NCI-H1930 (cell line): ENCODE data around the gene CHST11.
"Not testable (repeated sequence)": the region's sequence is repeated elsewhere in the genome, so short reads cannot be mapped to it uniquely, and the experiment has no call there.

ENCODE experiments used
- DNase-seq, 2 experiments: peaks; one replicate each; lab custom pipeline; 2025; lab: John Stamatoyannopoulos, UW

CHST11 gene

GRCh38 chr12:104565606-104566243 lies 109.0 kb downstream of the CHST11 start:
- DNase-seq, result no peak

DNA sequence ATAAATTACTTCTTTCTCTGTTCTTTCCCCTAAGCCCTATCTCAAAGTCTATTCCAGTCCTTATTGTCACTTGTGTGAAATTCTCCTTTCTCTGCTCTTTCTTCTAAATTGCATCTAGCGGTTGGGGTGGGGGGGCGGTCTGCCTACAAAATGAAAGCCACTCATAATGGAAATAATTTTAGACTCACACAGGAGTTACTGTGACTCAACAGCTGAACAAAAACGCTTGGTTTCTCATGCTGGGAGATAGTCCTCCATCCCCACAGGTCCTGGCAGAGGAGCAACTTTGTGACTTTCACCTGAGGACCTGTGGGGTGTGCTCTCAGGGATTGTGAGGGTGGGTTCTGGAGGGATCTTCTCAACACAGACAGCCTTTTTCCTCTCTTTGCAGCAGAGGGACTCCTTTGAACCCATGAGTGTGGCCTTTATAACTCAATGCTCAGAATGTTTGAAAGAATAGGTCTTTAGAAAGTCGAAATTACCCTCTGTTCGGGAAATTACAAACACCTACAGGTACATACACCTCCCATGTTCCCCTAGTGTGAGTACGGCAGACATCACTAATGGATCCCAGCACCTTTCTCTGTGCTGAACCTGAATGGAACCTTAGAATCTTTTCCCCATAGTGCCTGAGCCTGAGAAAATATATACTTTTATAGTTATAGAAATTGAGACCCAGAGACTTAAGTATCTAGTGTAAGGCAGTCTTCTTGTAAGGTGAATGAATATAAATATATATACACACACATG lies 109.7 kb downstream of the CHST11 start:
- no peak for DNase-seq

- DNase-seq, result no peak
These were observed 111.2 kb downstream of the CHST11 start for GRCh38 chr12:104567832-104568486.

DNA sequence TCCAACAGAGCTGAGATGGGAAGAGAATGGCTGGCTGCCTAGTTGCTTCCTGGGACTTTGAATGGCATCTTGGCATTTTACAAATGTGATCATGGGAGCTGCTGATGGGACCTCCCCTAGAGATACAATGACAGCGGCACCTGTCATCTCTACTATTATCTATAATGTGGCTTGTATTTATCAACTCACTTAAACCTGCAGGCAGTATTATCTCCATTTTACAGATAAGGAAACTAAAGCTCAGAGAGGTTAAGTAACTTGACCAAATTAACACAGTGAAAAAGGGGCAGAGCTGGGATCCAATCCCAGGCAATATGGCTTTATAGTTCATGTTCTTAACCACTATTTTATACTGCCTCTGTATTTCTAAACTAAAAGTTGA lies 111.7 kb downstream of the CHST11 start:
- DNase-seq, result no peak

DNA sequence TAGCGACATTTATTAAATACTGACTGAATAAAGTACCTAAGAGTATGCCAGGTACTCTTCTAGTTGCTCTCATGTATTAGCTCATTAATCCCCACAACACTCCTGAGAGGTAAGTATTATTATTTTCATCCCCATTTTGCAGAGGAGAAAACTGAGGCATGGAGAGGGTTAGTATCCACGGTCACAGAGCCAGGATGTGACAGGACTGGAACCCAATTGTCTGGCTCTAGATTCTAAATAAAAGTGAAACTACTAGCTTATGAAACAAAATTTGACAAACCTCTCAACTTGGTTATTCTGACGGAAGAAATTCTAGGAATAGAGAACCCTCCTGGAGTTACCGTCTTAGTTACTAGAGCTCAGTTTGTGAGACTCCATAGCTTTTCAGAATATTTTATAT lies 112.2 kb downstream of the CHST11 start:
- DNase-seq, result no peak

- DNase-seq, result no peak
These were observed 112.8 kb downstream of the CHST11 start for GRCh38 chr12:104569346-104570173.

GRCh38 chr12:104570174-104570907 lies 113.6 kb downstream of the CHST11 start:
- no peak for DNase-seq

DNA sequence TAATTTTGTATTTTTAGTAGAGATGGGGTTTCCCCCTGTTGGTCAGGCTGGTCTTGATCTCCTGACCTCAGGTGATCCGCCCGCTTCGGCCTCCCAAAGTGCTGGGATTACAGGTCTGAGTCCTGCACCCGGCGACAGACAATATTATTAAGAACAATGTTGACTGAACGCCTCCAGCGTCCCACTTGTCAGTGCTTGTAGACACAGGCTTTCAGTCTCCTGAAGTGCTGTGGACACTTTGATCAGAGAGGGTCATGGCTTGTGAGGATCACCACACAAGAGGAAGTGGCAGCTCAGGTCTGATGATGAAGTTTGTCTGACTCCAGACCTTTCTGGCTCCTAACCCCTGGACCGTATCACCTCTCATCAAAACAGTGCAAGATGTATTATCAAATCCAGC lies 114.6 kb downstream of the CHST11 start:
- no peak for DNase-seq

GRCh38 chr12:104574353-104574752 lies 117.6 kb downstream of the CHST11 start:
- not testable (repeated sequence) for DNase-seq

DNA sequence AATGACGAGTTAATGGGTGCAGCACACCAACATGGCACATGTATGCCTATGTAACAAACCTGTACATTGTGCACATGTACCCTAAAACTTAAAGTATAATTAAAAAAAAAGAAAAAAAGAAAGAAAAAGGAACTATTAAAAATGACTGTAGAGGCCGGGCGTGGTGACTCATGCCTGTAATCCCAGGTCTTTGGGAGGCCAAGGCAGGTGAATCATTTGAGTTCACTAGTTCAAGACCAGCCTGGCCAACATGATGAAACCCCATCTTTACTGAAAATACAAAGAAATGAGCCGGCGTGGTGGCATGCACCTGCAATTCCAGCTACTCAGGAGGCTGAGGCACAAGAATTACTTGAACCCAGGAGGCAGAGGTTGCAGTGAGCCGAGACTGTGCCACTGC lies 118.0 kb downstream of the CHST11 start:
- not testable (repeated sequence) for DNase-seq

DNA sequence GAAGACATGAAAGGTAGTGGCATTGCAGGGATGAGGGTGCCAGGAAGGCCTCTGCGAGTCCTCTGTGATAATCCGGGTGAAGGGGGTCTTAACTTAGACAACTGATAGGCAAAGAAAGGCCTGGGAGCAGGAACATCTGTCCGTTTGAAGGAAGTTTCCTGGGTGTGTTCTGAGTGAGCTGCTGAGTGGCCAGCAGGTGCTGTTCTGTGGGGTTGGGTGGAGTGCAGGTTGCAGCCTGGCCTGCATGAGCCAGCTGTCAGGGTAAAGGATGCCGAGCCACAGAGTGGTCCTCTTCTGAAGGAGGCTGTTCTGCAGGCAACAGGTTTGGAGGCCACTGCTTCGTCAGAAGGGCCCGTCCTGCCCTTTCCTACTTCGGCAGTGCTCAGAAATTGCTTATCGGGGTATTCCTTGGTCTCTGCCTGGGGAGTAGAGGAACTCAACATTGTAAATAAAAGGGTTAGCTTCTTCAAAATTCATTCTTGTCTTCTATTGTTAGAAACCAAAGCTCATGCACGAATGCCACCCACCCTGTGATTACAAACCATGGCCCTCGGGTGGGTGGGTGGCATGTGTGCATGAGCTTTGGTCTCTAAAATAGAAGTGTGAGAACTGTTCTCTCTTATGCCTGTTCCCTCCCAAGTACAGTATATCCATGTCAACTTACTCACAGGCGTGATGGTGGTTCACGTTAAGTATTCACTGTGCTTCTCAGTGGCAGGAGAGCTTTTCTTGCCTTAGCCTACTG lies 118.9 kb downstream of the CHST11 start:
- DNase-seq, result no peak

DNA sequence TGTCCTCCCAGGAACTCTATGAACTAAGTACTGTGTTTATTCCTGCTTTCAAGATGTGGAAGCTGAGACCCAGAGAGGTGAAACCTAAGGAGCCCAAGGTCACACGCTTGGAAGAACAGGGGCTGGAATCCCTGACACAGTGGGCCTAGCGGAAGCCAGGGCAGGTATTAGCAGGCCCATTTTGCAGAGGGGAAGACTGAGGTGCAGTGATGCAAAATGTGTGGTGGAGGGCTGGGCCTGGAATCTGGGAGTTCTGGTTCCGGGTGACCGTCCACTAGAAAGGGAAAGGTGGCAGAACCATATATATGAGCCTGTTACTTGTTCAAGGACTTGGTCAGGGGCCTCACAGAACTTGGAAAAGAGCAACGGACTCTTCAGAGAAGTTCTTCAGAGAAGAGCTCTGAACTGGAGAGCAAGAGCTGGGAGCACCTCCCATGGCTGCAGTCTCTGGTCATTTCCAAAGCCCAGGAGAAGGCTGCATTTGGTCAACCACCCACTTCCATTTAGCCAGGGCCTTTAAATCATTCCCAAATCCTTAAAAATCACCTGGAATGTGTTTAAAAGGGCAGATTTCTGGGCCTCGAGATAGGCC lies 119.5 kb downstream of the CHST11 start:
- no peak for DNase-seq

- no peak for DNase-seq
These were observed 120.3 kb downstream of the CHST11 start for GRCh38 chr12:104576980-104577580.

- DNase-seq, result no peak
These were observed 120.8 kb downstream of the CHST11 start for GRCh38 chr12:104577581-104577981.

- DNase-seq, result no peak
These were observed 121.7 kb downstream of the CHST11 start for GRCh38 chr12:104578453-104578852.

- no peak for DNase-seq
These were observed 123.2 kb downstream of the CHST11 start for GRCh38 chr12:104579718-104580495.

- no peak for DNase-seq
These were observed 124.3 kb downstream of the CHST11 start for GRCh38 chr12:104581005-104581570.

DNA sequence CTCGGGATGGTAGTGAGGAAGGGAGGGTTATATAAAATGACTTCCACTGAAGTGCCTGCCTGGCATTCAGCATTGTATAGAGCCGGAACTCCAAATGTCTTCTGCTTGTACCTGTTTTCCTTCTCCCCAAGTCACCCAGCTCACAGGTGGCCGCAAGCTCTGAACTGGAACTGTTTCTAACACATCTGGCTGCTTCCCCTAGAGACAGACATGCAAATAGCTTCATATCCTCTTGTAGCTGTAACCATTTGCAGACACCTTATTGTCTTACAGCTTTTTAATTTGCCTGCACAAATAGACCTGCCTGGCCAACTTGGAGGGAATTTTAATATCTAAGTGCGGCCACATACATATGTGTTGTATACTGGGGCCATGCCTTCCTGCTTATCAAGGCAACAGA lies 126.0 kb downstream of the CHST11 start:
- no peak for DNase-seq

- DNase-seq, result no peak
These were observed 126.6 kb downstream of the CHST11 start for GRCh38 chr12:104583301-104583700.
